ENCODE measurements around the gene NFXL1.

The NFXL1 gene

GRCh38 chr4:47876784-47877546, 37.4 kb downstream of the NFXL1 start:
- TF ChIP-seq REST (IDR thresholded peaks at IDR 0.05; ENCODE audit: insufficient replicate concordance, low read depth) = no peak
- no peak for TF ChIP-seq GABPA (IDR thresholded peaks at IDR 0.05; ENCODE audit: low read depth)
- TF ChIP-seq POLR2AphosphoS5 (IDR thresholded peaks at IDR 0.05; ENCODE audit: low read depth) = no peak
- TF ChIP-seq SPI1 (IDR thresholded peaks at IDR 0.05; ENCODE audit: borderline replicate concordance, low read depth) = no peak
- TF ChIP-seq CTCF (IDR thresholded peaks at IDR 0.05; ENCODE audit: insufficient read depth, low read length) = no peak
- DNase-seq (ENCODE audit: low read depth in 1 of 2, low spot score in 1 of 2) = no peak
- Histone ChIP-seq H3K27ac (replicated peaks) (no peak overlapping the region), H3K27me3 (ENCODE audit: insufficient read depth, poor library complexity, severe bottlenecking) (no peaks in the 10 kb centered on the region), H3K4me3 (replicated peaks; ENCODE audit: insufficient read depth, low read length) (no peak overlapping the region)

- DNase-seq (ENCODE audit: low read depth in 1 of 2, low spot score in 1 of 2) = no peak
- H3K4me3 ChIP-seq (replicated peaks; ENCODE audit: insufficient read depth, low read length) = no peak overlapping the region
- no peak overlapping the region for H3K27ac ChIP-seq (replicated peaks)
- TF ChIP-seq GABPA (IDR thresholded peaks at IDR 0.05; ENCODE audit: low read depth) (no peak), REST (IDR thresholded peaks at IDR 0.05; ENCODE audit: insufficient replicate concordance, low read depth) (no peak), POLR2AphosphoS5 (IDR thresholded peaks at IDR 0.05; ENCODE audit: low read depth) (no peak), CTCF (IDR thresholded peaks at IDR 0.05; ENCODE audit: insufficient read depth, low read length) (no peak), SPI1 (IDR thresholded peaks at IDR 0.05; ENCODE audit: borderline replicate concordance, low read depth) (no peak)
- H3K27me3 ChIP-seq (ENCODE audit: insufficient read depth, poor library complexity, severe bottlenecking) = no peaks in the 10 kb centered on the region
Observed at GRCh38 chr4:47876310-47876709, 38.1 kb downstream of the NFXL1 start.

GRCh38 chr4:47873877-47874541, 40.4 kb downstream of the NFXL1 start:
- Histone ChIP-seq H3K27me3 (ENCODE audit: insufficient read depth, poor library complexity, severe bottlenecking) (no peaks in the 10 kb centered on the region), H3K27ac (replicated peaks) (no peak overlapping the region), H3K4me3 (replicated peaks; ENCODE audit: insufficient read depth, low read length) (no peak overlapping the region)
- DNase-seq (ENCODE audit: low read depth in 1 of 2, low spot score in 1 of 2) = no peak
- TF ChIP-seq SPI1 (IDR thresholded peaks at IDR 0.05; ENCODE audit: borderline replicate concordance, low read depth) (no peak), POLR2AphosphoS5 (IDR thresholded peaks at IDR 0.05; ENCODE audit: low read depth) (no peak), GABPA (IDR thresholded peaks at IDR 0.05; ENCODE audit: low read depth) (no peak), REST (IDR thresholded peaks at IDR 0.05; ENCODE audit: insufficient replicate concordance, low read depth) (no peak), CTCF (IDR thresholded peaks at IDR 0.05; ENCODE audit: insufficient read depth, low read length) (no peak)
